ENCODE measurements around the gene FREM1. TPM values are rescaled to one million over a fixed set of nuclear protein-coding genes. Genes with fewer than 3 reads are reported as not detected.

Gene FREM1
- polyA plus RNA-seq, 1 experiment = 0.01 TPM

DNA sequence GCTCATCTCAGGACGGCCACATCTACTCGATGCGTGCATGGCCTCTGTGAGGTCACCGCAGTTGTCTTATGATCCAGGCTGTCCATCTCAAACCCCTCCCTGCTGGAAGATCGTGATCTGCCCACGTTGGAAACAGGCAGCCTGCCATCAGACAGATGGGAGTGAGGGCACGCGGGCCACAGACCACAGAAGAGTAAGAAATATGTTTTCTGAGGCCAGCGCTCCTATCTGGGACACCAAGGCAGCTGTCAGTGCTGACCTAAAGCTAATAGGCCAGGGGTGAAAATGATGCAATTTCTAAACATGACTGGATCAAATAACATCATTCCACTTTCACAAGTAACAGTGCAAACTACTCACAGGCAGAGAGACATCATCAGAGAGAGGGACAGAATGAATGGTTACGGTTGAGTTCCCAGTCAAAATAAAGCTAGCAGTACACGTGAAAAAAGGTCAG is 130.6 kb downstream of the FREM1 start:
- ChIA-PET POLR2A (no interaction called here), CTCF (interaction anchor here (0.9 kb wide), 1 partner anchor 11 kb away, joined by 3 read pairs; no protein-coding TSS in a partner anchor)
- Histone ChIP-seq H3K36me3 (ENCODE audit: control insufficient read depth, insufficient read depth, low read length) (no peaks in the 10 kb centered on the region), H3K4me3 (ENCODE audit: low read depth, low read length) (no peak overlapping the region), H3K27me3 (ENCODE audit: control insufficient read depth, insufficient read depth, low read length) (no peaks in the 10 kb centered on the region)
- TF ChIP-seq, protein P1, sequence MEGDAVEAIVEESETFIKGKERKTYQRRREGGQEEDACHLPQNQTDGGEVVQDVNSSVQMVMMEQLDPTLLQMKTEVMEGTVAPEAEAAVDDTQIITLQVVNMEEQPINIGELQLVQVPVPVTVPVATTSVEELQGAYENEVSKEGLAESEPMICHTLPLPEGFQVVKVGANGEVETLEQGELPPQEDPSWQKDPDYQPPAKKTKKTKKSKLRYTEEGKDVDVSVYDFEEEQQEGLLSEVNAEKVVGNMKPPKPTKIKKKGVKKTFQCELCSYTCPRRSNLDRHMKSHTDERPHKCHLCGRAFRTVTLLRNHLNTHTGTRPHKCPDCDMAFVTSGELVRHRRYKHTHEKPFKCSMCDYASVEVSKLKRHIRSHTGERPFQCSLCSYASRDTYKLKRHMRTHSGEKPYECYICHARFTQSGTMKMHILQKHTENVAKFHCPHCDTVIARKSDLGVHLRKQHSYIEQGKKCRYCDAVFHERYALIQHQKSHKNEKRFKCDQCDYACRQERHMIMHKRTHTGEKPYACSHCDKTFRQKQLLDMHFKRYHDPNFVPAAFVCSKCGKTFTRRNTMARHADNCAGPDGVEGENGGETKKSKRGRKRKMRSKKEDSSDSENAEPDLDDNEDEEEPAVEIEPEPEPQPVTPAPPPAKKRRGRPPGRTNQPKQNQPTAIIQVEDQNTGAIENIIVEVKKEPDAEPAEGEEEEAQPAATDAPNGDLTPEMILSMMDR (IDR thresholded peaks at IDR 0.05; ENCODE audit: insufficient read depth, low read depth, low read length) = no peak
- no peak for DNase-seq (ENCODE audit: low read depth)

DNA sequence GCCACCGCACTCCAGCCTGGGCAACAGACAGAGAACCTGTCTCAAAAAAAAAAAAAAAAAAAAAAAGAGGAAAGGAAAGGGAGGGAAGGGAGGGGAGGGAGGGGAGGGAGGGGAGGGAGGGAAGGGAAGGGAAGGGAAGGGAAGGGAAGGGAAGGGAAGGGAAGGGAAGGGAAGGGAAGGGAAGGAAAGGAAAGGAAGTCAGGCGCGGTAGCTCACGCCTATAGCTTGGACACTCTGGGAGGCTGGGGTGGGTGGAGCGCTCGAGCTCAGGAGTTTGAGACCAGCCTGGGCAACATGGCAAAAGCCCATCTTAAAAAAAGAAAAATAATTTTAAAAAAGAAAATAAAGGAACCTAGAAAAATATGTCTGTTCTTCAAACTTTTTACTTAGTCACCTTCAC is 131.7 kb downstream of the FREM1 start:
- TF ChIP-seq, protein P1 (IDR thresholded peaks at IDR 0.05; ENCODE audit: insufficient read depth, low read depth, low read length) = no peak
- ChIA-PET CTCF (no interaction called here), POLR2A (no interaction called here)
- H3K4me3 ChIP-seq (ENCODE audit: low read depth, low read length) = no peak overlapping the region
- H3K36me3 ChIP-seq (ENCODE audit: control insufficient read depth, insufficient read depth, low read length) = no peaks in the 10 kb centered on the region
- H3K27me3 ChIP-seq (ENCODE audit: control insufficient read depth, insufficient read depth, low read length) = no peaks in the 10 kb centered on the region
- DNase-seq (ENCODE audit: low read depth) = no peak

DNA sequence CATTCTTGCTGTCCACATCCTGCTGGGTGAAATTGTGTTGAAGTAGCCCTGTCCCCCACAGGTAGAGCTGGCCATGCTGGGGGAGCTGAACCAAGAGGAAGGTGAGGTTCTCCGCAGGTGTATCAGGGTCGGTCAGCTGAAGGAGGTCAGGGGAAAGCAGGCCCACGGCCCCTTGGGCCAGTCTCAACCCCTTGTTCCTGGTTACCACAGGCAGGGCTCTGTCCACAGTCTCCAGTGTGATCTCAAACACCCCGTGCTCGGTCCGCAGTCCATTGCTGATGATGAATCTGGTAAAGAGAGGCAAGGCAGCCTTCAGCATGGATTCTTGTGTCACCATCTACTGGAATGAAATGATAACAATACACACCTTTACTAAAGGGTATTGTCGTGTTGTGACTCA is 134.3 kb downstream of the FREM1 start:
- Histone ChIP-seq H3K4me3 (ENCODE audit: low read depth, low read length) (no peak overlapping the region), H3K36me3 (ENCODE audit: control insufficient read depth, insufficient read depth, low read length) (no peaks in the 10 kb centered on the region), H3K27me3 (ENCODE audit: control insufficient read depth, insufficient read depth, low read length) (no peaks in the 10 kb centered on the region)
- TF ChIP-seq, protein P1 (IDR thresholded peaks at IDR 0.05; ENCODE audit: insufficient read depth, low read depth, low read length) = no peak
- ChIA-PET CTCF (no interaction called here), POLR2A (interaction anchor here (0.8 kb wide), 1 partner anchor 43 kb away, joined by 3 read pairs; no protein-coding TSS in a partner anchor)
- DNase-seq (ENCODE audit: low read depth) = no peak

DNA sequence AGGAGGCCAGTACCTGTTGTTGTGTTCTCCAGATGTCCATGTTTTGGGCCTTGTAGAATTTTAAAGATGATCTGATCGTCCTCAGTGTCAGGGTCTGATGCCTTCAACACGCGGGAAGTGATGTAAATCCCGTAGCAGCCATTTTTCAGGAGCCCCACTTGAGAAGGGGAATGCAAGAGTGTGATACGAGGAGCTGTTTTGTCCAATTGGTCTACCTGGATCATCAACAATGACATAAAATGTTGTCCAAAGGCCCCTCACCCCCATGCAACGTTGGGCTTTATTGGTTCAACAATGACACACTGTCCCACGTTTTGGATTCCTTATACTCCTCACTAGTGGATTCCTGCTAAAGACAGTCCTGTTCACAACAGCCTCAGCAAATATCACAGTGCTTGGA is 139.6 kb downstream of the FREM1 start:
- no peak for DNase-seq (ENCODE audit: low read depth)
- CTCF ChIA-PET = interaction anchor here (2.3 kb wide), 1 partner anchor 305 kb away, joined by 9 read pairs; no protein-coding TSS in a partner anchor
- TF ChIP-seq, protein P1 (IDR thresholded peaks at IDR 0.05; ENCODE audit: insufficient read depth, low read depth, low read length) = no peak
- POLR2A ChIA-PET = no interaction called here
- Histone ChIP-seq H3K27me3 (ENCODE audit: control insufficient read depth, insufficient read depth, low read length) (no peaks in the 10 kb centered on the region), H3K36me3 (ENCODE audit: control insufficient read depth, insufficient read depth, low read length) (no peaks in the 10 kb centered on the region), H3K4me3 (ENCODE audit: low read depth, low read length) (no peak overlapping the region)

DNA sequence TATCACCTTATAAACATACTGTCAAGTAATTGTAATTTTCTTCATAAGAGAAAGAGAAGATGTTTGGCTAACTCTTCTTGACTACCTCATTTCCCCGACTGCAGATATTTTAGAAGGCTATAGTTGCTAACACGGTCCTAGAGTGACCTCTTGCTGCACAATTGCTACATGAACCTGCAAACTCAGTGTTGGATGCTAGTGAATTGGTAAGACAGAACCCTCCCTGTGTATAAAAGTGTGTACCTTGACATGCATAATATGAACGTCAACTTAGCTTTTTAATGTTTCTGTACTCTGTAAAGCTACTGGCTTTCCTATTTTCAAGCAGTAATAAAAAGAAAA is 141.0 kb downstream of the FREM1 start:
- TF ChIP-seq, protein P1 (IDR thresholded peaks at IDR 0.05; ENCODE audit: insufficient read depth, low read depth, low read length) = no peak
- DNase-seq (ENCODE audit: low read depth) = no peak
- ChIA-PET CTCF (interaction anchor here (0.7 to 2.3 kb wide), 13 partner anchors 12 to 329 kb away, joined by 3 to 9 read pairs (median 4); no protein-coding TSS in a partner anchor), POLR2A (no interaction called here)
- Histone ChIP-seq H3K36me3 (ENCODE audit: control insufficient read depth, insufficient read depth, low read length) (no peaks in the 10 kb centered on the region), H3K4me3 (ENCODE audit: low read depth, low read length) (no peak overlapping the region), H3K27me3 (ENCODE audit: control insufficient read depth, insufficient read depth, low read length) (no peaks in the 10 kb centered on the region)

Data from BJ (cell line).